Endometrium (tissue), 2 donors: ENCODE measurements around the gene MYO1D.
"Not testable (repeated sequence)": the region's sequence is repeated elsewhere in the genome, so short reads cannot be mapped to it uniquely, and the experiment has no call there.

Experiments
- FAIRE-seq: peaks from 2 replicates; lab custom pipeline; 2012; peaks lifted over from hg19 to GRCh38; lab: Jason Lieb, UNC
- donor health status: control.
- donor health status: control.

The MYO1D gene

GRCh38 chr17:32854832-32855389 is 22.0 kb downstream of the MYO1D start:
- no peak for FAIRE-seq

- no peak for FAIRE-seq
These were observed 22.7 kb downstream of the MYO1D start for GRCh38 chr17:32854207-32854606.

- FAIRE-seq = no peak
These were observed 24.1 kb downstream of the MYO1D start for GRCh38 chr17:32852811-32853210.

- FAIRE-seq = no peak
These were observed 27.0 kb downstream of the MYO1D start for GRCh38 chr17:32849879-32850278.

GRCh38 chr17:32847977-32848376 is 28.9 kb downstream of the MYO1D start:
- FAIRE-seq = no peak

GRCh38 chr17:32846143-32846542 is 30.8 kb downstream of the MYO1D start:
- FAIRE-seq = no peak

GRCh38 chr17:32840241-32840640 is 36.7 kb downstream of the MYO1D start:
- no peak for FAIRE-seq

GRCh38 chr17:32836527-32836926 is 40.4 kb downstream of the MYO1D start:
- no peak for FAIRE-seq

- FAIRE-seq = no peak
These were observed 41.6 kb downstream of the MYO1D start for GRCh38 chr17:32835291-32835761.

GRCh38 chr17:32834104-32834503 is 42.8 kb downstream of the MYO1D start:
- no peak for FAIRE-seq

- no peak for FAIRE-seq
These were observed 43.4 kb downstream of the MYO1D start for GRCh38 chr17:32833526-32833925.

GRCh38 chr17:32833076-32833475 is 43.8 kb downstream of the MYO1D start:
- no peak for FAIRE-seq

GRCh38 chr17:32831627-32832243 is 45.2 kb downstream of the MYO1D start:
- no peak for FAIRE-seq

GRCh38 chr17:32831223-32831622 is 45.7 kb downstream of the MYO1D start:
- no peak for FAIRE-seq

- no peak for FAIRE-seq
These were observed 48.1 kb downstream of the MYO1D start for GRCh38 chr17:32828822-32829221.

- no peak for FAIRE-seq
These were observed 49.7 kb downstream of the MYO1D start for GRCh38 chr17:32827227-32827626.

- no peak for FAIRE-seq
These were observed 50.8 kb downstream of the MYO1D start for GRCh38 chr17:32826076-32826475.

- FAIRE-seq = no peak
These were observed 52.6 kb downstream of the MYO1D start for GRCh38 chr17:32824334-32824733.

- no peak for FAIRE-seq
These were observed 53.9 kb downstream of the MYO1D start for GRCh38 chr17:32822996-32823395.

GRCh38 chr17:32821987-32822934 is 54.7 kb downstream of the MYO1D start:
- not testable (repeated sequence) for FAIRE-seq

- no peak for FAIRE-seq
These were observed 56.5 kb downstream of the MYO1D start for GRCh38 chr17:32820440-32820839.

GRCh38 chr17:32819787-32820186 is 57.1 kb downstream of the MYO1D start:
- no peak for FAIRE-seq

GRCh38 chr17:32819035-32819434 is 57.9 kb downstream of the MYO1D start:
- FAIRE-seq = no peak
